Measurements from ENCODE around the gene RAC3. TPM values are rescaled to one million over a fixed set of nuclear protein-coding genes. Genes with fewer than 3 reads are reported as not detected.

The RAC3 gene
- polyA plus RNA-seq, 2 of the 4 experiments (the other 2 are of a cell fraction), result 9.9 to 21.0 TPM

DNA sequence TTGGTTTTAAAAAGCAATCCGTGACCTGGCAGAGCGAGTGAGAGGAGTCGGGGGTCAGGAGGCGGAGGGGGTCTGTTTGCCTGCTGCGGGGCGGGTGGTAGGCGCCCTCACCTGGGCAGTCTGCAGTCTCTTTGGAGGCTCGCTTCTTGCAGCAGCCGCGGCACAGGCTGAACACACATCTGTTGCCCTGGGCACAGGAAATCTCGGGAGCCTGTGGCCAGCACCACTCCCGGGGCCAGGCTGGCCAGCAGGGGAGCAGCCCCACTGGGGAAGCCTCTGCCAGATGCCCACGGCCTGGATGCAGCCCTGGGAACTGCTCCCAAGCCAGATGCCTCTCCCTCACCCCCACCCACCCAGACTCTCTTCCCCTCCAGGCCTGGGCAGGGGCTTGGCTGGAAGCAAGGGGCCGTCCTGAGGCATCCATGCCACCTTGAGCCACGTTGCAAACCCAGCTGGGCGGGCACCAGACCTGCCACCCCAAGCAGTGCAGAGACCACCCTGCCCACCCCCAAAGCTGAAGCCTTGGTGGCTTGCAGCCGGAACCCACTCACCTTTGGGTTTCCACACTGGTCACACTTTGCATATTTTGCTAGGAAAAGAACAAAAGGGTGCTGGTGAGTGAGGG lies 26.9 kb downstream of the RAC3 start:
- CTCF ChIA-PET, result interaction anchor here (0.9 to 21.7 kb wide), 3 partner anchors 10 to 28 kb away, joined by 3 to 191 read pairs (median 4); partner anchors contain the start of genes DCXR and RAC3
- DNase-seq (ENCODE audit: low read depth in 1 of 2, low spot score in 1 of 2), result no peak
- 82% methylated on average over 17 of the region's 17 CpGs for WGBS (ENCODE audit: missing lambda C conversion rate)
- POLR2A ChIA-PET, result interaction anchor here (2.8 kb wide), 1 partner anchor 21 kb away, joined by 10 read pairs; the partner anchor contains the start of gene DCXR
- Histone ChIP-seq H3K27ac (no peak overlapping the region), H3K9me3 (no peaks in the 10 kb centered on the region), H3K4me3 (no peak overlapping the region), H3K4me1 (peaks cover 2% of the 10 kb centered on the region; the same call in 2 of the 3 replicates), H3K4me2 (no peak overlapping the region)
- TF ChIP-seq JUNB (IDR thresholded peaks at IDR 0.05) (no peak), CHD2 (IDR thresholded peaks at IDR 0.05; ENCODE audit: low read length, partially characterized antibody) (no peak), HOXB5 (CRISPR knock-in tag; IDR thresholded peaks at IDR 0.05) (no peak), EHF (CRISPR knock-in tag; IDR thresholded peaks at IDR 0.05) (no peak)
- TF ChIP-seq, protein P1, sequence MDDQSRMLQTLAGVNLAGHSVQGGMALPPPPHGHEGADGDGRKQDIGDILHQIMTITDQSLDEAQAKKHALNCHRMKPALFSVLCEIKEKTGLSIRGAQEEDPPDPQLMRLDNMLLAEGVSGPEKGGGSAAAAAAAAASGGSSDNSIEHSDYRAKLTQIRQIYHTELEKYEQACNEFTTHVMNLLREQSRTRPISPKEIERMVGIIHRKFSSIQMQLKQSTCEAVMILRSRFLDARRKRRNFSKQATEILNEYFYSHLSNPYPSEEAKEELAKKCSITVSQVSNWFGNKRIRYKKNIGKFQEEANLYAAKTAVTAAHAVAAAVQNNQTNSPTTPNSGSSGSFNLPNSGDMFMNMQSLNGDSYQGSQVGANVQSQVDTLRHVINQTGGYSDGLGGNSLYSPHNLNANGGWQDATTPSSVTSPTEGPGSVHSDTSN (IDR thresholded peaks at IDR 0.05), result peak; percentile 22; the same call in 1 of the 2 replicates
- ATAC-seq, result peak; percentile 4 to 8; a peak in 2 of 6 replicates
- no peak for FAIRE-seq

DNA sequence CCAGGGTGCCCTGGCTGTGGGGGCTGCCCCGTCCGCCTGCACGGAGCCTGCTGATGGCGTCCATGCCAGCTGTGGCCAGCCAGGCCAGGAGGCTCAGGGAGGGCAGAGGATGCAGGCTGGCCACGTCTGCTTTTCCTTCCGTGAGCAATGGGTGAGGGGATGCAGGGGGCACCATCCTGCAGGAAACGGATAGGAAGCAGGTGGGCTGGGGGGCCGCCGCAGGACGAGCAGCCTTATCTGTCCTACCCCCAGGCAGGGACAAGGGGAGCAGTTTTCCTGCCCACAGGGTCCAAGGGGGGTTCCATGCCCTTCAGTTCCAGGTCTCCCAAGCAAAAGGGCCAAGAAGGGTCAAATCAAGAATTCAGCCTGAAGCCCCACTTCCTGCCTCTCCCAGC lies 27.4 kb downstream of the RAC3 start:
- H3K27ac ChIP-seq, result no peak overlapping the region
- 90% methylated on average over 10 of the region's 10 CpGs for WGBS (ENCODE audit: missing lambda C conversion rate)
- TF ChIP-seq JUNB (IDR thresholded peaks at IDR 0.05) (no peak), HOXB13 (CRISPR knock-in tag; IDR thresholded peaks at IDR 0.05; ENCODE audit: low read depth) (no peak), ZNF302 (CRISPR knock-in tag; IDR thresholded peaks at IDR 0.05) (no peak), JUN (IDR thresholded peaks at IDR 0.05) (no peak), CHD2 (IDR thresholded peaks at IDR 0.05; ENCODE audit: low read length, partially characterized antibody) (no peak), EHMT2 (IDR thresholded peaks at IDR 0.05; ENCODE audit: low read depth) (no peak), NPAS2 (CRISPR knock-in tag; IDR thresholded peaks at IDR 0.05; ENCODE audit: borderline replicate concordance) (no peak), ZSCAN20 (CRISPR knock-in tag; IDR thresholded peaks at IDR 0.05) (no peak)
- TF ChIP-seq, protein P2, sequence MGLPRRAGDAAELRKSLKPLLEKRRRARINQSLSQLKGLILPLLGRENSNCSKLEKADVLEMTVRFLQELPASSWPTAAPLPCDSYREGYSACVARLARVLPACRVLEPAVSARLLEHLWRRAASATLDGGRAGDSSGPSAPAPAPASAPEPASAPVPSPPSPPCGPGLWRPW (IDR thresholded peaks at IDR 0.05), result no peak
- TF ChIP-seq, protein P3, sequence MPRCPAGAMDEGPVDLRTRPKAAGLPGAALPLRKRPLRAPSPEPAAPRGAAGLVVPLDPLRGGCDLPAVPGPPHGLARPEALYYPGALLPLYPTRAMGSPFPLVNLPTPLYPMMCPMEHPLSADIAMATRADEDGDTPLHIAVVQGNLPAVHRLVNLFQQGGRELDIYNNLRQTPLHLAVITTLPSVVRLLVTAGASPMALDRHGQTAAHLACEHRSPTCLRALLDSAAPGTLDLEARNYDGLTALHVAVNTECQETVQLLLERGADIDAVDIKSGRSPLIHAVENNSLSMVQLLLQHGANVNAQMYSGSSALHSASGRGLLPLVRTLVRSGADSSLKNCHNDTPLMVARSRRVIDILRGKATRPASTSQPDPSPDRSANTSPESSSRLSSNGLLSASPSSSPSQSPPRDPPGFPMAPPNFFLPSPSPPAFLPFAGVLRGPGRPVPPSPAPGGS (IDR thresholded peaks at IDR 0.05), result no peak
- H3K9me3 ChIP-seq, result no peaks in the 10 kb centered on the region
- ChIA-PET CTCF (interaction anchor here (0.9 to 21.7 kb wide), 5 partner anchors 8 to 99 kb away, joined by 3 to 191 read pairs (median 3); partner anchors contain the start of genes DCXR and RAC3), POLR2A (interaction anchor here (0.6 to 2.8 kb wide), 2 partner anchors 21 to 105 kb away, joined by 7 to 10 read pairs; partner anchors contain the start of gene DCXR)
- no peak for DNase-seq (ENCODE audit: low read depth in 1 of 2, low spot score in 1 of 2)
- no peak overlapping the region for H3K4me3 ChIP-seq
- ATAC-seq, result no peak
- no peak overlapping the region for H3K4me2 ChIP-seq
- peaks cover 4% of the 10 kb centered on the region; the same call in 1 of the 3 replicates for H3K4me1 ChIP-seq
- no peak for FAIRE-seq

DNA sequence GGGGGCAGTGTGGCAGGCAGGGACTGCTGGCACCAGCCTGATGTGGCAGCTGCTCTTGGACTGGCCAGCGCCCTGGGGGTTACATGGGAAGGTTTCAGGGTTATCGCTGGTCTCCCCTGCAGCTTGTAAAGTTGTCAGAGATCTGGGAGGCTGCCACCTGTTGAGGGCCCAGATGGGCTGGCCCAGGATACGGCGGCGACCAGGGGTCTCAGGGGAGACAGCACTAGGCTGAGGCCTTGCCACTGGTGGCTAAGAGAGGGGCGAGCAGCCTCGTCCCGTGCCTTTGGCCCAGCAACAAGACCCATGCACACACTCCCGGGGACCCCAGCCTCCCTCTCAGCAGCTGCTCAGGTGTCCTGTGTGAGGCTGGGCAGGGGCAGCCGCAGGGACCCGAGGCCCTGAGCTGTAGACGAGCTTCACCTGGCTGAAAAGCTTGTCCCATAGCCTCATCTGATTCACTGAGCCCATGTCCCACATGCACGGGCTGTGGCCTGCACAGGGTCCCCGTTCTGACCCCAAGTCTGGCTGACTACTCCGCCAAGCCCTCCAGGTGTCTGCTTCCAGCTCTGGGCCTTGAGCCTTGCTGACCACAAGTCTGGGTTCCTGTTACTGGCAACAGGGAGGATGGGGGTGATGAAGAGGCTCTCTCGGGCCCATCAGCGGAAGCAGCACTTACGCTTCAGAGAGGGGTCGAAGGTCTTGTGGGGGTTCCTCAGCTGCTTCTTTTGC lies 28.0 kb downstream of the RAC3 start:
- Histone ChIP-seq H3K4me1 (peaks cover 10% of the 10 kb centered on the region; the same call in 2 of the 3 replicates), H3K4me3 (no peak overlapping the region), H3K4me2 (no peak overlapping the region), H3K27ac (no peak overlapping the region), H3K9me3 (no peaks in the 10 kb centered on the region)
- ChIA-PET CTCF (interaction anchor here (1.0 to 21.7 kb wide), 5 partner anchors 9 to 100 kb away, joined by 3 to 191 read pairs (median 4); partner anchors contain the start of genes DCXR and RAC3), POLR2A (interaction anchor here (0.6 to 2.8 kb wide), 3 partner anchors 22 to 106 kb away, joined by 5 to 10 read pairs (median 7); partner anchors contain the start of genes DCXR and FASN)
- TF ChIP-seq JUN (IDR thresholded peaks at IDR 0.05), result no peak; a peak in 1 of 5 replicates
- TF ChIP-seq, protein P4, sequence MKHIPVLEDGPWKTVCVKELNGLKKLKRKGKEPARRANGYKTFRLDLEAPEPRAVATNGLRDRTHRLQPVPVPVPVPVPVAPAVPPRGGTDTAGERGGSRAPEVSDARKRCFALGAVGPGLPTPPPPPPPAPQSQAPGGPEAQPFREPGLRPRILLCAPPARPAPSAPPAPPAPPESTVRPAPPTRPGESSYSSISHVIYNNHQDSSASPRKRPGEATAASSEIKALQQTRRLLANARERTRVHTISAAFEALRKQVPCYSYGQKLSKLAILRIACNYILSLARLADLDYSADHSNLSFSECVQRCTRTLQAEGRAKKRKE (CRISPR knock-in tag; IDR thresholded peaks at IDR 0.05; ENCODE audit: low read depth), result no peak
- TF ChIP-seq, protein P5, sequence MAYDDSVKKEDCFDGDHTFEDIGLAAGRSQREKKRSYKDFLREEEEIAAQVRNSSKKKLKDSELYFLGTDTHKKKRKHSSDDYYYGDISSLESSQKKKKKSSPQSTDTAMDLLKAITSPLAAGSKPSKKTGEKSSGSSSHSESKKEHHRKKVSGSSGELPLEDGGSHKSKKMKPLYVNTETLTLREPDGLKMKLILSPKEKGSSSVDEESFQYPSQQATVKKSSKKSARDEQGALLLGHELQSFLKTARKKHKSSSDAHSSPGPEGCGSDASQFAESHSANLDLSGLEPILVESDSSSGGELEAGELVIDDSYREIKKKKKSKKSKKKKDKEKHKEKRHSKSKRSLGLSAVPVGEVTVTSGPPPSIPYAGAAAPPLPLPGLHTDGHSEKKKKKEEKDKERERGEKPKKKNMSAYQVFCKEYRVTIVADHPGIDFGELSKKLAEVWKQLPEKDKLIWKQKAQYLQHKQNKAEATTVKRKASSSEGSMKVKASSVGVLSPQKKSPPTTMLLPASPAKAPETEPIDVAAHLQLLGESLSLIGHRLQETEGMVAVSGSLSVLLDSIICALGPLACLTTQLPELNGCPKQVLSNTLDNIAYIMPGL (CRISPR knock-in tag; IDR thresholded peaks at IDR 0.05; ENCODE audit: borderline replicate concordance), result no peak
- TF ChIP-seq MYC (IDR thresholded peaks at IDR 0.05; ENCODE audit: borderline replicate concordance, low read length), result no peak
- no peak for TF ChIP-seq BHLHE40 (IDR thresholded peaks at IDR 0.05; ENCODE audit: low read depth, low read length)
- TF ChIP-seq ZFP36 (IDR thresholded peaks at IDR 0.05; ENCODE audit: borderline replicate concordance, partially characterized antibody), result no peak
- no peak for TF ChIP-seq ZNF302 (CRISPR knock-in tag; IDR thresholded peaks at IDR 0.05)
- no peak for TF ChIP-seq CHD2 (IDR thresholded peaks at IDR 0.05; ENCODE audit: low read length, partially characterized antibody)
- TF ChIP-seq KDM1A (IDR thresholded peaks at IDR 0.05; ENCODE audit: low read depth), result no peak
- no peak for TF ChIP-seq NR3C1 (IDR thresholded peaks at IDR 0.05)
- FAIRE-seq (no peak), ATAC-seq (no peak), DNase-seq (ENCODE audit: low read depth in 1 of 2, low spot score in 1 of 2) (no peak)
- 89% methylated on average over 17 of the region's 19 CpGs for WGBS (ENCODE audit: missing lambda C conversion rate)

Data from A549 (cell line).